ENCODE data around the gene ZCCHC24.

DNA sequence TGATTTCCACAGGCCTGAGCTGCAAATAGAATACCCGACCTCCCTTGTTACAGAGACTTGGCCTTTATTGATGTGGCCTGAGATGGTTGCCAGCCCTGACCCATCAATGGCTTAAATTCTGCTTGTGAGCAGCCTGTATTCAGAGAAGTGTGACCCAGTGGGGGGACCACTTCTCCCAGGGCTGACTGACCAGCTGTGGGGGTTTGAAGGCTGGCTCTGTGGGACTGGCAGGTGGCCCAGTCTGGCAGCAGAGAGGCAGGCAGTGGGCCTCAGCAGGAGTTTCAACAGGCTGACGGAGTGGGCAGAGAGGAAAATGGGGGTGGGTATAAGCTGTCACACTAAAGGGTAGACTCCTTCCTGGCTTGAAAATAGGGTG lies 110.3 kb downstream of the ZCCHC24 start:
- TF ChIP-seq, protein P1, sequence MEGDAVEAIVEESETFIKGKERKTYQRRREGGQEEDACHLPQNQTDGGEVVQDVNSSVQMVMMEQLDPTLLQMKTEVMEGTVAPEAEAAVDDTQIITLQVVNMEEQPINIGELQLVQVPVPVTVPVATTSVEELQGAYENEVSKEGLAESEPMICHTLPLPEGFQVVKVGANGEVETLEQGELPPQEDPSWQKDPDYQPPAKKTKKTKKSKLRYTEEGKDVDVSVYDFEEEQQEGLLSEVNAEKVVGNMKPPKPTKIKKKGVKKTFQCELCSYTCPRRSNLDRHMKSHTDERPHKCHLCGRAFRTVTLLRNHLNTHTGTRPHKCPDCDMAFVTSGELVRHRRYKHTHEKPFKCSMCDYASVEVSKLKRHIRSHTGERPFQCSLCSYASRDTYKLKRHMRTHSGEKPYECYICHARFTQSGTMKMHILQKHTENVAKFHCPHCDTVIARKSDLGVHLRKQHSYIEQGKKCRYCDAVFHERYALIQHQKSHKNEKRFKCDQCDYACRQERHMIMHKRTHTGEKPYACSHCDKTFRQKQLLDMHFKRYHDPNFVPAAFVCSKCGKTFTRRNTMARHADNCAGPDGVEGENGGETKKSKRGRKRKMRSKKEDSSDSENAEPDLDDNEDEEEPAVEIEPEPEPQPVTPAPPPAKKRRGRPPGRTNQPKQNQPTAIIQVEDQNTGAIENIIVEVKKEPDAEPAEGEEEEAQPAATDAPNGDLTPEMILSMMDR (IDR thresholded peaks at IDR 0.05), result no peak
- TF ChIP-seq POLR2A (IDR thresholded peaks at IDR 0.05), result no peak
